ENCODE data around the gene TIGD3. TPM values are rescaled to one million over a fixed set of nuclear protein-coding genes. Genes with fewer than 3 reads are reported as not detected.

TIGD3 gene
- total and polyA plus RNA-seq, 2 of the 8 experiments (the other 6 are each of a cell fraction or from before 2014, with no cell fraction given), result 1.1 to 1.3 TPM

GRCh38 chr11:65399845-65400244 is 45.3 kb downstream of the TIGD3 start:
- H3K9ac ChIP-seq (replicated peaks in 1 of 4; ENCODE audit: extremely low read depth in 1 of 4, low read depth in 3 of 4, low read length in 3 of 4), result no peak overlapping the region
- no peak overlapping the region for H3K56ac ChIP-seq (replicated peaks; ENCODE audit: insufficient read length, low read depth, low read length)
- POLR2A ChIA-PET (ENCODE audit: partially characterized antibody), result interaction anchor here (1.2 to 5.4 kb wide), 5 partner anchors 9 to 118 kb away, joined by 3 to 23 read pairs (median 15); partner anchors contain the start of gene MALAT1
- no peak overlapping the region for H2AK5ac ChIP-seq (ENCODE audit: low read depth, low read length)
- H3K4me3 ChIP-seq (ENCODE audit: extremely low read depth in 1 of 4, insufficient read depth in 2 of 4, low read depth in 3 of 4, low read length in 4 of 4), result no peak overlapping the region
- H3K79me1 ChIP-seq (ENCODE audit: low read depth, low read length), result 0 out of 2 replicates have a peak, but pooled peaks cover 2% of the 10 kb centered on the region
- H4K20me1 ChIP-seq (replicated peaks in 1 of 2; ENCODE audit: control insufficient read depth in 1 of 2, insufficient read depth in 2 of 2, low read length in 2 of 2), result peaks cover 0 to 6% of the 10 kb centered on the region in 2 experiments
- H3K23me2 ChIP-seq (ENCODE audit: low read depth, low read length), result no peaks in the 10 kb centered on the region
- no peaks in the 10 kb centered on the region for H3K27me3 ChIP-seq (replicated peaks in 1 of 4; ENCODE audit: control insufficient read depth in 3 of 4, extremely low read depth in 1 of 4, insufficient read depth in 3 of 4, low read length in 3 of 4)
- no peak overlapping the region for H4K91ac ChIP-seq (replicated peaks; ENCODE audit: insufficient read length, low read length)
- H2BK5ac ChIP-seq (ENCODE audit: low read depth, low read length), result no peak overlapping the region
- no peak overlapping the region for H3K4me2 ChIP-seq (ENCODE audit: insufficient read depth in 1 of 2, low read depth in 2 of 2, low read length in 2 of 2)
- H3K79me2 ChIP-seq (ENCODE audit: control insufficient read depth in 1 of 2, insufficient read depth in 2 of 2, low read length in 2 of 2), result no peaks in the 10 kb centered on the region
- FAIRE-seq, result no peak
- no peak overlapping the region for H2BK120ac ChIP-seq (replicated peaks; ENCODE audit: low read depth, low read length)
- no peak for DNase-seq (ENCODE audit: low read depth in 1 of 2, low spot score in 2 of 2)
- no peak overlapping the region for H3K27ac ChIP-seq (ENCODE audit: low read depth, low read length)
- no peak overlapping the region for H2BK15ac ChIP-seq (ENCODE audit: low read length)
- no peak overlapping the region for H2AFZ ChIP-seq (ENCODE audit: low read length)
- no peaks in the 10 kb centered on the region for H3K9me3 ChIP-seq (ENCODE audit: insufficient read depth in 2 of 2, low read depth in 1 of 2, low read length in 1 of 2)
- CTCF ChIA-PET (ENCODE audit: partially characterized antibody), result interaction anchor here (0.6 to 7.8 kb wide), 5 partner anchors 16 to 161 kb away, joined by 3 to 69 read pairs (median 3); no protein-coding TSS in a partner anchor
- no peak overlapping the region for H3K14ac ChIP-seq (ENCODE audit: insufficient read length)
- H2BK12ac ChIP-seq (ENCODE audit: low read depth, low read length), result no peak overlapping the region
- H4K8ac ChIP-seq (ENCODE audit: extremely low read depth, insufficient read depth, low read length), result no peak overlapping the region
- WGBS, 2 experiments (ENCODE audit: extremely low coverage in 1 of 2, insufficient coverage in 1 of 2, insufficient read length in 1 of 2, insufficient replicate concordance in 2 of 2, low coverage in 1 of 2, low lambda C conversion rate in 2 of 2, missing lambda C conversion rate in 1 of 2), result 95% methylated on average over 10 of the region's 10 CpGs; no CpG with 5 or more reads in 1 of the 2 experiments
- H3K18ac ChIP-seq (ENCODE audit: extremely low read depth, low read length), result no peak overlapping the region
- no peak overlapping the region for H3K4ac ChIP-seq (replicated peaks; ENCODE audit: insufficient read length, low read depth, low read length)
- no peak overlapping the region for H3K23ac ChIP-seq (ENCODE audit: insufficient read length)
- peaks cover 0 to 4% (median 0%) of the 10 kb centered on the region in 4 experiments; a peak in 2 of 8 replicates for H3K36me3 ChIP-seq (ENCODE audit: control insufficient read depth in 2 of 4, insufficient read depth in 4 of 4, low read length in 3 of 4)
- H3K4me1 ChIP-seq (replicated peaks in 1 of 4; ENCODE audit: control insufficient read depth in 3 of 4, insufficient read depth in 4 of 4, low read length in 3 of 4), result no peaks in the 10 kb centered on the region; a peak in 1 of 7 replicates
- no peak overlapping the region for H2BK20ac ChIP-seq (ENCODE audit: low read length)
- no peak overlapping the region for H4K5ac ChIP-seq (ENCODE audit: insufficient read length, low read depth, low read length)
- TF ChIP-seq E2F6 (IDR thresholded peaks at IDR 0.05), result no peak
- no peak for TF ChIP-seq CTBP2 (IDR thresholded peaks at IDR 0.05; ENCODE audit: borderline replicate concordance, insufficient read depth, insufficient read length, low read length)
- no peak for TF ChIP-seq EGR1 (IDR thresholded peaks at IDR 0.05; ENCODE audit: borderline replicate concordance, low read depth, low read length)
- no peak for TF ChIP-seq CTCF (IDR thresholded peaks at IDR 0.05; ENCODE audit: control extremely low read depth in 1 of 3, insufficient read depth in 1 of 3, low read depth in 1 of 3, low read length in 3 of 3)
- TF ChIP-seq KDM1A (IDR thresholded peaks at IDR 0.05; ENCODE audit: borderline replicate concordance, low read length), result no peak
- no peak for TF ChIP-seq CBX8 (IDR thresholded peaks at IDR 0.05; ENCODE audit: borderline replicate concordance, low read depth, low read length)
- TF ChIP-seq CHD1 (IDR thresholded peaks at IDR 0.05; ENCODE audit: low read depth, low read length), result no peak
- no peak for TF ChIP-seq POLR2A (IDR thresholded peaks at IDR 0.05; ENCODE audit: control extremely low read depth in 1 of 2, low read depth in 2 of 2, low read length in 2 of 2)
- no peak for TF ChIP-seq TBP (IDR thresholded peaks at IDR 0.05; ENCODE audit: low read depth, low read length)
- no peak for TF ChIP-seq MAFK (IDR thresholded peaks at IDR 0.05; ENCODE audit: low read depth, low read length)
- no peak for TF ChIP-seq JUN (IDR thresholded peaks at IDR 0.05; ENCODE audit: low read depth, low read length)

Measured in H1 (cell line).